ENCODE data around the gene OR2S2. TPM values are rescaled to one million over a fixed set of nuclear protein-coding genes. Genes with fewer than 3 reads are reported as not detected.
A peak's percentile ranks its signal among the peaks of the same experiment; 100 is the strongest.
"Not testable (repeated sequence)": the region's sequence is repeated elsewhere in the genome, so short reads cannot be mapped to it uniquely, and the experiment has no call there.

OR2S2 gene
- not detected in 2 replicates for total RNA-seq

GRCh38 chr9:35958104-35958837 lies at the start of gene OR2S2:
TSS of gene OR2S2 (minus strand) at chr9:35958154. CDS start at chr9:35958098, 56 bp downstream.
- Histone ChIP-seq H3K4me3 (ENCODE audit: low read depth, low read length) (no peak within 1 kb of the TSS), H3K36me3 (ENCODE audit: control insufficient read depth, insufficient read depth, low read length) (no peaks in the 10 kb centered on the region), H3K27me3 (ENCODE audit: control insufficient read depth, insufficient read depth, low read length) (no peaks in the 10 kb centered on the region)
- TF ChIP-seq, protein P1, sequence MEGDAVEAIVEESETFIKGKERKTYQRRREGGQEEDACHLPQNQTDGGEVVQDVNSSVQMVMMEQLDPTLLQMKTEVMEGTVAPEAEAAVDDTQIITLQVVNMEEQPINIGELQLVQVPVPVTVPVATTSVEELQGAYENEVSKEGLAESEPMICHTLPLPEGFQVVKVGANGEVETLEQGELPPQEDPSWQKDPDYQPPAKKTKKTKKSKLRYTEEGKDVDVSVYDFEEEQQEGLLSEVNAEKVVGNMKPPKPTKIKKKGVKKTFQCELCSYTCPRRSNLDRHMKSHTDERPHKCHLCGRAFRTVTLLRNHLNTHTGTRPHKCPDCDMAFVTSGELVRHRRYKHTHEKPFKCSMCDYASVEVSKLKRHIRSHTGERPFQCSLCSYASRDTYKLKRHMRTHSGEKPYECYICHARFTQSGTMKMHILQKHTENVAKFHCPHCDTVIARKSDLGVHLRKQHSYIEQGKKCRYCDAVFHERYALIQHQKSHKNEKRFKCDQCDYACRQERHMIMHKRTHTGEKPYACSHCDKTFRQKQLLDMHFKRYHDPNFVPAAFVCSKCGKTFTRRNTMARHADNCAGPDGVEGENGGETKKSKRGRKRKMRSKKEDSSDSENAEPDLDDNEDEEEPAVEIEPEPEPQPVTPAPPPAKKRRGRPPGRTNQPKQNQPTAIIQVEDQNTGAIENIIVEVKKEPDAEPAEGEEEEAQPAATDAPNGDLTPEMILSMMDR (IDR thresholded peaks at IDR 0.05; ENCODE audit: insufficient read depth, low read length, poor library complexity, severe bottlenecking): no peak
- peak; percentile 19 for DNase-seq (ENCODE audit: low read depth)

DNA sequence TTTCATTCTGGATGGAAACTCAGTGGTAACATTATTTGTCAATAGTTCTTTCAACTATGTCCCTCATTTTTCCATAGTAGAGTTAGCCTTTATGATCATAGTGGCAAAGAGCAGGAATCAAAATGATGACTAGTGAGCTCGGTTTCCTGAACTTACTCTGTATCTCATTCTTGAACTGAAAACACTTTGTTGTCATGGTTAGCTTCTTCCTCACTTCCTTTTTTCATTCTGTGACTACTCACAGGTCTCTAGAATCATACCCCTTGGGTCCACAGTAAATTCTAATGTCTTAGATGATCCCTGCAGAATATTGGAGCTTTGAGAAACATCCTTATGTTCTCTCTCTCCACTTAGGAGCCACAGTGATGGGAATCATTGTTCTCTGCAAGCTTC lies 49.4 kb upstream of the OR2S2 start:
- DNase-seq (ENCODE audit: low read depth): no peak
- TF ChIP-seq, protein P1 (IDR thresholded peaks at IDR 0.05; ENCODE audit: insufficient read depth, low read length, poor library complexity, severe bottlenecking): no peak
- Histone ChIP-seq H3K4me3 (ENCODE audit: low read depth, low read length) (no peak overlapping the region), H3K36me3 (ENCODE audit: control insufficient read depth, insufficient read depth, low read length) (no peaks in the 10 kb centered on the region), H3K27me3 (ENCODE audit: control insufficient read depth, insufficient read depth, low read length) (peaks cover 6% of the 10 kb centered on the region)

DNA sequence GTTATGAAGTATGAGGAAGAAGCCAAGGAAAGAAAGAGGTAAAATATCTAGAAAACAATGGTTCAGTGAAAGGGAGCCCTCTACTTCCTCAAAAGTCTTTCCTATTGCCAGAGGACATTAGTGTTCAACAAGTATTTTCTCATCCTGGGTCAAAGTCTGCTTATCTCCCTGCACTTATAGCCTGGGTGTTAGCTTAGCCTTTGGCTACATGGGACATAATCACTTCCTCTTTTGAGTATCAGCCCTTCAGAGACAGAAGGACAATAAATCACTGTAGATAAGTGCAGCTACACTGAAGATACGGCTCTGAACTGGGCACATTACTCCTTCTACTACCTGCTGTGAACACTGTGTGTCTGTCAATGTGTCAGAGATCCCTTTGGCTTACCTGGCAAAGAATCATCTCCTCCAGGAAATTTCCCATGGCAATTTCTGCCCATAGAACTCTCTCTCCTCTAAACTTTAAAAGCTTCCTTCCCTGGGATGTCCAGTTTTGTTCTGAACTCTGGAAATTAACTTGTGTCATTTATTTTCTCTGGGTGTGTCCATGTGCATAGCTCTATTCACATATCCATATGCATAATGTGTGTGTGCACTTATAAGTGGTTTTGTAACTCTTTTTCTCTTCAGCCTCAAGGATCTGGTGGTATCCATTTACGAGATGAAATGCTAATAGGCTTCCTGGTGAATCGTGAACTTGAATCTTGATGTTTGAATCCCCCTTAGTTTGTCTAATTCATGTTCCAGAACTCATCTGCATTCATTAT lies 48.8 kb upstream of the OR2S2 start:
- DNase-seq (ENCODE audit: low read depth): no peak
- TF ChIP-seq, protein P1 (IDR thresholded peaks at IDR 0.05; ENCODE audit: insufficient read depth, low read length, poor library complexity, severe bottlenecking): no peak
- Histone ChIP-seq H3K36me3 (ENCODE audit: control insufficient read depth, insufficient read depth, low read length) (no peaks in the 10 kb centered on the region), H3K27me3 (ENCODE audit: control insufficient read depth, insufficient read depth, low read length) (peaks cover 6% of the 10 kb centered on the region), H3K4me3 (ENCODE audit: low read depth, low read length) (no peak overlapping the region)

DNA sequence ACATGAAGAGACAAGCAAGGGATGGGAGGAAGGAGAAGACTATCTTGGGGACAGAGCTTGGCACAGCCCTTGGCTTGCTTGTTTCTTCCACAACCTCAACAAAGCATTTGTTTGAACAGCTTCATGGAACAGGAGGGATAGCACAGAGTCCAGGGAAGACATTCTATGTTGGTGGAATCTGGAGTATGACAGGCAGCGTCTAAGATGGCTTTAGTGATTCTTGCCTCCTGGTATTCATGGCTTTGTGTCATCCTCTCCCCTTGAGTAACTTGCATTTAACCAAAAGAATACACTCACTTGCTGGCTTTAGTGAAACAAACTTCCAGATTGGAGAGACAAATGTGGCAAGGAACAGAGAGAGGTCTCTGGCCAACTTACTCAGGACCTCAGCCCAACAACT lies 47.9 kb upstream of the OR2S2 start:
- TF ChIP-seq, protein P1 (IDR thresholded peaks at IDR 0.05; ENCODE audit: insufficient read depth, low read length, poor library complexity, severe bottlenecking): no peak
- Histone ChIP-seq H3K36me3 (ENCODE audit: control insufficient read depth, insufficient read depth, low read length) (no peaks in the 10 kb centered on the region), H3K27me3 (ENCODE audit: control insufficient read depth, insufficient read depth, low read length) (peaks cover 6% of the 10 kb centered on the region), H3K4me3 (ENCODE audit: low read depth, low read length) (no peak overlapping the region)
- DNase-seq (ENCODE audit: low read depth): no peak

- Histone ChIP-seq H3K4me3 (ENCODE audit: low read depth, low read length) (no peak overlapping the region), H3K27me3 (ENCODE audit: control insufficient read depth, insufficient read depth, low read length) (no peaks in the 10 kb centered on the region), H3K36me3 (ENCODE audit: control insufficient read depth, insufficient read depth, low read length) (no peaks in the 10 kb centered on the region)
- TF ChIP-seq, protein P1 (IDR thresholded peaks at IDR 0.05; ENCODE audit: insufficient read depth, low read length, poor library complexity, severe bottlenecking): no peak
- DNase-seq (ENCODE audit: low read depth): no peak
Measured at GRCh38 chr9:35998333-35998732, 40.4 kb upstream of the OR2S2 start.

GRCh38 chr9:35997016-35997415 lies 39.1 kb upstream of the OR2S2 start:
- not testable (repeated sequence) for H3K27me3 ChIP-seq (ENCODE audit: control insufficient read depth, insufficient read depth, low read length); H3K36me3 ChIP-seq (ENCODE audit: control insufficient read depth, insufficient read depth, low read length); DNase-seq (ENCODE audit: low read depth); H3K4me3 ChIP-seq (ENCODE audit: low read depth, low read length)

Data from kidney epithelial cell (primary cell).